Endothelial cell of umbilical vein (primary cell): ENCODE data around the gene ABLIM2. TPM values are rescaled to one million over a fixed set of nuclear protein-coding genes. Genes with fewer than 3 reads are reported as not detected.

Experiments used
- BruUV-seq: library from RNA; stranded (reverse); fragments of 400-500 nt; replicated peaks from 2 replicates; lab custom pipeline; 2021; lab: Mats Ljungman, UMichigan
- CTCF ChIA-PET: fragments of 300-600, 350-600 bp; sonication (Branson Sonifier 250); formaldehyde crosslinking; loops from one replicate; lab custom pipeline; 2021; ENCODE audit warnings: antibody characterized with exemption, inconsistent platforms; lab: Charles Lee
- POLR2A ChIA-PET: fragments of 300-600, 350-600 bp; sonication (Branson Sonifier 250); formaldehyde crosslinking; loops from one replicate; lab custom pipeline; 2021; ENCODE audit warnings: antibody characterized with exemption, inconsistent platforms; lab: Charles Lee
- DNase-seq: peaks from one replicate; pipeline ENCODE4 v3.0.0-alpha.2; 2011; ENCODE audit warnings: low read depth, low spot score
- FAIRE-seq: peaks from 2 replicates; lab custom pipeline; 2011; peaks lifted over from hg19 to GRCh38; lab: Jason Lieb, UNC
- H2AFZ ChIP-seq: 2 replicates; pipeline ENCODE4 v1.6.0; 2012; ENCODE audit warnings: low read depth, low read length, control low read depth, inconsistent platforms
- H3K27ac ChIP-seq: 2 replicates; pipeline ENCODE4 v1.5.1; 2011; ENCODE audit warnings: low read depth, mild to moderate bottlenecking, control low read depth, low read length, moderate library complexity; ENCODE audit not compliant: insufficient read depth
- H3K27me3 ChIP-seq, 2 experiments: 2 replicates each; pipeline versions ENCODE4 v1.6.0 to v1.6.1; 2011; ENCODE audit warnings: low read length in 2 of 2, mixed read lengths in 1 of 2; ENCODE audit not compliant: control insufficient read depth in 2 of 2, insufficient read depth in 2 of 2
- H3K36me3 ChIP-seq, 2 experiments: 2 replicates in 1 of 2; 3 replicates in 1 of 2; pipeline ENCODE4 v1.5.1; 2011; ENCODE audit warnings: low read length in 2 of 2, mild to moderate bottlenecking in 1 of 2, moderate library complexity in 1 of 2; ENCODE audit not compliant: control insufficient read depth in 2 of 2, insufficient read depth in 2 of 2; ENCODE audit errors: extremely low read depth in 1 of 2
- H3K4me1 ChIP-seq: 3 replicates; pipeline ENCODE4 v1.5.1; 2011; ENCODE audit warnings: mild to moderate bottlenecking, low read length; ENCODE audit not compliant: control insufficient read depth, insufficient read depth; ENCODE audit errors: extremely low read depth
- H3K4me2 ChIP-seq: 2 replicates; pipeline ENCODE4 v1.6.1; 2011; ENCODE audit warnings: low read length, control low read depth, mixed read lengths; ENCODE audit not compliant: insufficient read depth
- H3K4me3 ChIP-seq, 3 experiments: fragments of 200-600 bp in 1 of 3; sonication (generic), shearing (Covaris generic) in 1 of 3; replicated peaks in 1 of 3; 2 replicates each; pipeline ENCODE4 v1.5.1; 2011 to 2016; ENCODE audit warnings: control low read depth in 3 of 3, low read length in 3 of 3, mild to moderate bottlenecking in 2 of 3, inconsistent platforms in 1 of 3, low read depth in 1 of 3, moderate library complexity in 1 of 3; ENCODE audit not compliant: insufficient read depth in 1 of 3
- H3K79me2 ChIP-seq: 2 replicates; pipeline ENCODE4 v1.6.0; 2012; ENCODE audit warnings: low read length, inconsistent platforms; ENCODE audit not compliant: control insufficient read depth, insufficient read depth
- H3K9ac ChIP-seq: replicated peaks from 2 replicates; pipeline ENCODE3; 2011; ENCODE audit warnings: low read length, control low read depth; ENCODE audit not compliant: insufficient read depth; ENCODE audit errors: extremely low read depth
- H3K9me1 ChIP-seq: replicated peaks from 3 replicates; pipeline ENCODE4 v1.6.0; 2011; ENCODE audit warnings: mild to moderate bottlenecking, low read length; ENCODE audit not compliant: control insufficient read depth, insufficient read depth; ENCODE audit errors: extremely low read depth
- H3K9me3 ChIP-seq: replicated peaks from 2 replicates; pipeline ENCODE4 v1.5.1; 2012; ENCODE audit warnings: low read length, inconsistent platforms; ENCODE audit not compliant: control insufficient read depth, insufficient read depth
- H4K20me1 ChIP-seq: replicated peaks from 2 replicates; pipeline ENCODE3; 2011; ENCODE audit warnings: mild to moderate bottlenecking, low read length; ENCODE audit not compliant: control insufficient read depth, insufficient read depth; ENCODE audit errors: extremely low read depth
- CTCF ChIP-seq, 2 donors: IDR thresholded peaks; 1 replicate in 1 of 2; 2 replicates in 1 of 2; pipeline ENCODE4 v1.5.1; 2011; ENCODE audit warnings: low read length in 2 of 2, mild to moderate bottlenecking in 2 of 2, moderate library complexity in 2 of 2, control low read depth in 1 of 2, inconsistent platforms in 1 of 2, low read depth in 1 of 2; ENCODE audit not compliant: insufficient read depth in 1 of 2; ENCODE audit errors: extremely low read depth in 1 of 2
- EZH2 ChIP-seq: IDR thresholded peaks from 2 replicates; pipeline ENCODE4 v1.6.1; 2012; ENCODE audit warnings: borderline replicate concordance, low read depth, mild to moderate bottlenecking, moderate library complexity, low read length, inconsistent platforms; ENCODE audit not compliant: severe bottlenecking
- FOS ChIP-seq: IDR thresholded peaks from 2 replicates; pipeline ENCODE4 v1.6.1; 2011; ENCODE audit warnings: mild to moderate bottlenecking, low read length, moderate library complexity, borderline replicate concordance; ENCODE audit not compliant: insufficient read depth
- GATA2 ChIP-seq: IDR thresholded peaks from 2 replicates; pipeline ENCODE4 v1.7.0; 2011; ENCODE audit warnings: low read depth, mild to moderate bottlenecking, moderate library complexity, mixed read lengths, low read length; ENCODE audit not compliant: insufficient read length, insufficient read depth
- JUN ChIP-seq: IDR thresholded peaks from 2 replicates; pipeline ENCODE4 v1.6.1; 2011; ENCODE audit warnings: borderline replicate concordance, low read depth; ENCODE audit not compliant: insufficient read length, insufficient read depth
- MAX ChIP-seq: IDR thresholded peaks from 2 replicates; pipeline ENCODE4 v1.6.1; 2011; ENCODE audit not compliant: insufficient read depth, insufficient read length
- MYC ChIP-seq: IDR thresholded peaks from one replicate; pipeline ENCODE4 v1.6.1; 2011; ENCODE audit warnings: mild to moderate bottlenecking, low read depth, low read length
- POLR2A ChIP-seq: IDR thresholded peaks from 2 replicates; pipeline ENCODE4 v1.6.1; 2012; ENCODE audit warnings: low read depth, mild to moderate bottlenecking, control low read depth, low read length
- POLR2AphosphoS5 ChIP-seq: IDR thresholded peaks from 2 replicates; pipeline ENCODE4 v1.6.1; 2012; ENCODE audit warnings: low read depth, mild to moderate bottlenecking, control low read depth, low read length, moderate library complexity; ENCODE audit not compliant: insufficient read depth
- dilution Hi-C: fragments of 300-500 bp; cut with MboI; formaldehyde crosslinking; loops from one replicate; pipeline ENCODE4 v1.15.0; 2019; ENCODE audit warnings: low sequenced_read_pairs; ENCODE audit not compliant: extremely low pct_ligation_motif_present
- intact Hi-C: fragments of 100-400 bp; cut with micrococcal nuclease; formaldehyde crosslinking; loops from one replicate; pipeline ENCODE4 v1.10.0; 2022
- polyA plus RNA-seq, 4 experiments: library from polyadenylated mRNA; depleted of rRNA in 3 of 4; stranded (reverse) in 3 of 4; unstranded in 1 of 4; fragments of >200 nt; gene quantifications; 2 replicates each; pipeline versions ENCODE4 v1.2.1 to v1.2.3, GENCODE V29; 2011 to 2012; ENCODE audit warnings: missing spikeins in 1 of 4
- total RNA-seq: library from RNA; stranded (reverse); gene quantifications from 2 replicates; pipeline ENCODE4 v1.2.3, GENCODE V29; 2021

ABLIM2 gene
- total and polyA plus RNA-seq, 2 donors (not counting 3 experiments of a cell fraction or from before 2014, with no cell fraction given) = 0.28 to 0.66 TPM

- FAIRE-seq = no peak
- no peaks in the 10 kb centered on the region for H3K36me3 ChIP-seq
- no peaks in the 10 kb centered on the region for H4K20me1 ChIP-seq
- intact Hi-C loops (no loop called here), dilution Hi-C loops (no loop called here)
- no peak overlapping the region for H3K27ac ChIP-seq
- POLR2A ChIA-PET = no interaction called here
- no peaks in the 10 kb centered on the region for H3K9me3 ChIP-seq
- TF ChIP-seq POLR2AphosphoS5 (no peak), POLR2A (no peak), FOS (no peak), JUN (no peak), MAX (no peak), EZH2 (no peak), MYC (no peak), GATA2 (no peak), CTCF (IDR thresholded peaks at IDR 0.05; ENCODE audit: extremely low read depth in 1 of 2, insufficient read depth in 1 of 2, low read depth in 1 of 2, low read length in 2 of 2) (no peak)
- no peak for DNase-seq
- H3K79me2 ChIP-seq = no peaks in the 10 kb centered on the region
- H3K9me1 ChIP-seq = no peaks in the 10 kb centered on the region
- no peak overlapping the region for H2AFZ ChIP-seq
- H3K4me2 ChIP-seq = no peak overlapping the region
- H3K27me3 ChIP-seq = no peaks in the 10 kb centered on the region
- H3K9ac ChIP-seq = no peak overlapping the region
- BruUV-seq = no TSS peak
- H3K4me1 ChIP-seq = no peaks in the 10 kb centered on the region
- no peak overlapping the region for H3K4me3 ChIP-seq
- CTCF ChIA-PET = interaction anchor here (1.0 to 1.2 kb wide), 2 partner anchors 15 to 398 kb away, joined by 3 to 4 read pairs; no protein-coding TSS in a partner anchor
Observed at GRCh38 chr4:8118531-8118930, 40.1 kb downstream of the ABLIM2 start.
